Fibroblast of skin of right quadriceps (primary cell): ENCODE results near the gene ALOX15B.

Experiments used
- DNase-seq: peaks from one replicate; pipeline ENCODE4 v3.0.0-alpha.2; 2013

ALOX15B gene

GRCh38 chr17:8084250-8084649 lies 45.4 kb downstream of the ALOX15B start:
- no peak for DNase-seq

DNA sequence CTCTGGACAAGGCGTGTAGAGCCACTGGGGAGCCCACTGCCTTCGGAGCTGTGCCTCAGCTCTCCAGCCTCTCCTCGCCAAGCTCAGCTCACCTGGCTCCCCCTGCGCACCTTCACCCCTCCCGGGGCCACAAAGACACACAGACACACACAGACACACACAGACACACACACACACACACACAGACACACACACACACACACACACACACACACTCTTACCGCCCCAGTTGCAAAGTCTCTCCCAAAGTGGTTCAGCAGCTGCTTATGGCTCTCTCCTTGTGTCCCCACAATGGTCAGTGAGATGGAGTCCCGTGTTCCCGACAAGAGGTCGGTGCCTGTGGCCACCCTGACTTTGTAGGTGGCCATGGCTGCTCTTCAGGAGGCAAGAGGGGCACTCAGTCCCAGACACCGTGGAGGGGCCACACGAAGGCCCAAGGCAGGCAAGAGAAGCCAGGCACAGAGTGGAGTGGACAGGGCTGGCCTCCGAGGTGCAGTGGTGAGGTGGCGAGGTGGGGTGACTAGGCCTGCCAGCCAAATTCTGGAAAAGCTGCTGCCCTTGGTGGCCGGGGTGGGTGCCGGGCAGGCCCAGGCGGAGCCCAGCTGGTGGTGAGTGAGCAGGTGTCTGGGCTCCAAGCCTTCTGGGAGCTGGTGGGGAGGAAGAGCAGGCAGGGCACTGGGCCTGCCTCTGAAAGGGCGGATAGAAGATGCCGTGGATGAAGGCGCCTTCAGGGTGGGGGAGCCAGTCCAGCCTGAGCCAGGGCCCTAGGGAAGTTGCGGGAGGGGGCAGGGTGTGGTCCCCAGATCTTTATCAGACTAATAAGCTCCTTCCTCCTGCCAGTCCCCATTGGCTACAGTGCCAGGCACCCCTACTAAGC lies 48.5 kb downstream of the ALOX15B start, which contains the start of gene ALOX12B:
ALOX12B (minus strand) TSS at position 642 of the 877 bp plus-strand sequence; CDS start at position 368, 274 bp downstream.
- DNase-seq = no peak

- no peak for DNase-seq
These were observed 49.0 kb downstream of the ALOX15B start for GRCh38 chr17:8087952-8088230.

DNA sequence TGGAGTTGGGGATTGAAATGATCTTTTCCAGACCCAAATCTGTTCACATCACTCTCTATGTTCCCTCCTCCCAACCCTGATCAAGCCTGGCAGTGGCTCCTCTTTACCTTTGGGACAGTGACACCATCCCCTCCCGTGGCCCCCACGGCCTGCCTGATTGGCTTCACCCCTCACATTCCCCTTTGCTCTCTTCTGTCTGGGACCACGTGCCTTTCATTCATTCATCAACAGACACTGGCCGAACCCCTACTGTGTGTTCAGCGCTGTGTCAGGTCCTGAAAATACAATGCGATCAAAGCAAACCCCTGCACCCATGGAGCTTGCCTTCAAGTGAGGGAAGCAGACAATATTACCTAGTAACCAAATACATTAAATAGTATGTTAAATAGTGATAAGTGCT lies 50.9 kb downstream of the ALOX15B start:
- no peak for DNase-seq

DNA sequence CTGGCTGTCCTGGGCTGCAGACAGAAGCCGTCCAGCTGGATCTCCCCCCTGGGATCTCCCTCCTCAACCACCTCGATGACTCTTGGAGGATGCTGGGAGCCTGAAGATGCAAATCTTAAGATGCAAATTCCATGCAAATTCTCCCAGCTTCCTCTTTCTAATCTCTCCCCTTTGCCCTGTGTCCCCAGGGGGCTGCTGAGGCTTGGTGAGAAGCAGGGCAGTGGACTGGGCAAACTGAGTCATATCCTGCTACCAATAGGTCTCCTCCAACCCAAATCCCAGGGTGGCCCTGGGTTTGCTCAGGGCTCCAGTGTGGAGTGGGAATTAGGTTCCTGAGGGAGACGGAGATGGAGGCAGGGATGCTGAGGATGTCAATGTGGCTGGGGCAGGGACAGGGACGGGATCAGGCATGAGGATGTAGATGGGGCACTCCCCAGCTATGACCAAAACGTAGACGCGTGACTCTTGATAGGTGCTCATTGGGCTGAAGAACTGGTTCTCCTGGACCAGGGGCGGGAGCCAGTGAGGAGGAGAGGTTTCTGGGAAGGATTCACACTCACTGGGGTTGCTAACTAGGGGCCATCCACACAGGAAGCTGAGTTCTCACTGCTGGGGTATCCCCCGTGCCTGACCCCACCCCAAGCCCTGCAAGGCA lies 52.3 kb downstream of the ALOX15B start:
- DNase-seq = no peak

GRCh38 chr17:8095361-8095760 lies 56.5 kb downstream of the ALOX15B start:
- no peak for DNase-seq

- DNase-seq = no peak
These were observed 57.7 kb downstream of the ALOX15B start for GRCh38 chr17:8096541-8096940.
